Uterus (tissue), 2 donors: ENCODE data around the gene BCAM.

Source experiments
- POLR2A ChIP-seq, 2 donors: fragments of 450-650 bp; IDR thresholded peaks; one replicate each; pipeline ENCODE4 v1.6.1; 2016; ENCODE audit warnings: antibody characterized with exemption in 2 of 2, mild to moderate bottlenecking in 1 of 2, moderate library complexity in 1 of 2
- TF ChIP-seq, protein P1 (sequence below), 4 experiments: fragments of 200-600 bp in 2 of 4; fragments of 450-650 bp in 2 of 4; sonication (generic) in 2 of 4; IDR thresholded peaks; one replicate each; pipeline ENCODE4 v1.5.1; 2016 to 2019; ENCODE audit warnings: antibody characterized with exemption in 4 of 4, mild to moderate bottlenecking in 2 of 4, moderate library complexity in 1 of 4

DNA sequence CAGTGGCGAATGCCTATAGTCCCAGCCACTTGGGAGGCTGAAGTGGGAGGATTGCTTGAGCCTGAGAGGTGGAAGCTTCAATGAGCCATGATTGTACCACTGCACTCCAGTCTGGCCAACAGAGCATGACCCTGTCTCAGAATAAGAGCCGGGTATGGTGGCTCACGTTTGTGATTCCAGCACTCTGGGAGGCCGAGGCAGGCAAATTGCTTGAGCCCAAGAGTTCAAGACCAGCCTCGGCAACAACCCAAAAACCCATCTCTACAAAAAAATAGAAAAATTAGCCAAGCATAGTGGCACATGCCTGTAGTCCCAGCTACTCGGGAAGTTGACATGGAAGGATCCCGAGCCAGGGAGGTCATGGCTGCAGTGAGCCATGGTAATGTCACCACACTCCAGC is 31.9 kb downstream of the BCAM start:
- TF ChIP-seq, protein P1, sequence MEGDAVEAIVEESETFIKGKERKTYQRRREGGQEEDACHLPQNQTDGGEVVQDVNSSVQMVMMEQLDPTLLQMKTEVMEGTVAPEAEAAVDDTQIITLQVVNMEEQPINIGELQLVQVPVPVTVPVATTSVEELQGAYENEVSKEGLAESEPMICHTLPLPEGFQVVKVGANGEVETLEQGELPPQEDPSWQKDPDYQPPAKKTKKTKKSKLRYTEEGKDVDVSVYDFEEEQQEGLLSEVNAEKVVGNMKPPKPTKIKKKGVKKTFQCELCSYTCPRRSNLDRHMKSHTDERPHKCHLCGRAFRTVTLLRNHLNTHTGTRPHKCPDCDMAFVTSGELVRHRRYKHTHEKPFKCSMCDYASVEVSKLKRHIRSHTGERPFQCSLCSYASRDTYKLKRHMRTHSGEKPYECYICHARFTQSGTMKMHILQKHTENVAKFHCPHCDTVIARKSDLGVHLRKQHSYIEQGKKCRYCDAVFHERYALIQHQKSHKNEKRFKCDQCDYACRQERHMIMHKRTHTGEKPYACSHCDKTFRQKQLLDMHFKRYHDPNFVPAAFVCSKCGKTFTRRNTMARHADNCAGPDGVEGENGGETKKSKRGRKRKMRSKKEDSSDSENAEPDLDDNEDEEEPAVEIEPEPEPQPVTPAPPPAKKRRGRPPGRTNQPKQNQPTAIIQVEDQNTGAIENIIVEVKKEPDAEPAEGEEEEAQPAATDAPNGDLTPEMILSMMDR (IDR thresholded peaks at IDR 0.05) = no peak
- TF ChIP-seq POLR2A (IDR thresholded peaks at IDR 0.05) = no peak
